ENCODE measurements around the gene ADAR. TPM values are rescaled to one million over a fixed set of nuclear protein-coding genes. Genes with fewer than 3 reads are reported as not detected.
"Not testable (repeated sequence)": the region's sequence is repeated elsewhere in the genome, so short reads cannot be mapped to it uniquely, and the experiment has no call there.

The ADAR gene
- total RNA-seq (2014; rRNA removed; shearing (Covaris generic)), result 70.8 and 83.9 TPM in 2 replicates

- peak; percentile 96 for DNase-seq (ENCODE audit: low read depth)
These were observed at the start of gene ADAR for GRCh38 chr1:154607609-154608396. Gene ADAR (minus strand): TSS chr1:154608186. CDS start chr1:154608006, 180 bp downstream.

- no peak for DNase-seq (ENCODE audit: low read depth)
These were observed 49.6 kb upstream of the ADAR start for GRCh38 chr1:154657556-154657955.

GRCh38 chr1:154652893-154653292 lies 44.9 kb upstream of the ADAR start:
- DNase-seq (ENCODE audit: low read depth), result no peak

- DNase-seq (ENCODE audit: low read depth), result not testable (repeated sequence)
These were observed 36.7 kb upstream of the ADAR start for GRCh38 chr1:154644724-154645123.

GRCh38 chr1:154641534-154641933 lies 33.5 kb upstream of the ADAR start:
- no peak for DNase-seq (ENCODE audit: low read depth)

GRCh38 chr1:154639876-154640275 lies 31.9 kb upstream of the ADAR start:
- DNase-seq (ENCODE audit: low read depth), result no peak

- no peak for DNase-seq (ENCODE audit: low read depth)
These were observed 27.2 kb upstream of the ADAR start for GRCh38 chr1:154635171-154635570.

GRCh38 chr1:154629675-154630073 lies 21.7 kb upstream of the ADAR start:
- DNase-seq (ENCODE audit: low read depth), result no peak

GRCh38 chr1:154629061-154629674 lies 21.2 kb upstream of the ADAR start:
- no peak for DNase-seq (ENCODE audit: low read depth)

- DNase-seq (ENCODE audit: low read depth), result no peak
These were observed 20.1 kb upstream of the ADAR start for GRCh38 chr1:154628121-154628405.

- DNase-seq (ENCODE audit: low read depth), result peak; percentile 93
These were observed 19.5 kb upstream of the ADAR start for GRCh38 chr1:154627257-154628120.

- DNase-seq (ENCODE audit: low read depth), result no peak
These were observed 18.7 kb upstream of the ADAR start for GRCh38 chr1:154626456-154627256.

GRCh38 chr1:154624746-154625643 lies 17.0 kb upstream of the ADAR start:
- DNase-seq (ENCODE audit: low read depth), result peak; percentile 30

- no peak for DNase-seq (ENCODE audit: low read depth)
These were observed 15.4 kb upstream of the ADAR start for GRCh38 chr1:154623358-154623757.

- no peak for DNase-seq (ENCODE audit: low read depth)
These were observed 14.6 kb upstream of the ADAR start for GRCh38 chr1:154622503-154623039.

GRCh38 chr1:154621875-154622274 lies 13.9 kb upstream of the ADAR start:
- no peak for DNase-seq (ENCODE audit: low read depth)

GRCh38 chr1:154620751-154621150 lies 12.8 kb upstream of the ADAR start:
- DNase-seq (ENCODE audit: low read depth), result no peak

GRCh38 chr1:154619181-154619948 lies 11.4 kb upstream of the ADAR start:
- DNase-seq (ENCODE audit: low read depth), result no peak

GRCh38 chr1:154616659-154617345 lies 8.8 kb upstream of the ADAR start:
- DNase-seq (ENCODE audit: low read depth), result no peak

All from Daoy (cell line).